H1 (cell line): ENCODE measurements around the gene RNF168. TPM values are rescaled to one million over a fixed set of nuclear protein-coding genes. Genes with fewer than 3 reads are reported as not detected.
A peak's percentile ranks its signal among the peaks of the same experiment; 100 is the strongest.

Source experiments
- CTCF ChIA-PET: fragments of 300-600 bp; sonication (Branson Sonifier 250); formaldehyde crosslinking; loops from one replicate; lab custom pipeline; 2021; ENCODE audit not compliant: partially characterized antibody; lab: Charles Lee
- POLR2A ChIA-PET: fragments of 300-600 bp; sonication (Branson Sonifier 250); formaldehyde crosslinking; loops from one replicate; lab custom pipeline; 2021; ENCODE audit warnings: inconsistent platforms; ENCODE audit not compliant: partially characterized antibody; lab: Charles Lee
- DNase-seq, 2 experiments: peaks; one replicate each; pipeline versions ENCODE4 v3.0.0 to v3.0.0-alpha.2; 2010 to 2022; ENCODE audit warnings: low spot score in 2 of 2, low read depth in 1 of 2, mixed read lengths in 1 of 2
- FAIRE-seq: peaks from 2 replicates; lab custom pipeline; 2011; peaks lifted over from hg19 to GRCh38; lab: Jason Lieb, UNC
- H2AFZ ChIP-seq: 2 replicates; pipeline ENCODE4 v1.8.1; 2012; ENCODE audit warnings: low read length, inconsistent platforms
- H2AK5ac ChIP-seq: 2 replicates; pipeline ENCODE4 v1.6.1; 2013; ENCODE audit warnings: low read depth, low read length
- H2BK120ac ChIP-seq: replicated peaks from 2 replicates; pipeline ENCODE3; 2013; ENCODE audit warnings: low read depth, low read length, inconsistent platforms
- H2BK12ac ChIP-seq: 2 replicates; pipeline ENCODE4 v1.6.1; 2013; ENCODE audit warnings: low read depth, low read length
- H2BK15ac ChIP-seq: 2 replicates; pipeline ENCODE4 v1.6.1; 2013; ENCODE audit warnings: low read length
- H2BK20ac ChIP-seq: 2 replicates; pipeline ENCODE4 v1.6.1; 2013; ENCODE audit warnings: low read length
- H2BK5ac ChIP-seq: 2 replicates; pipeline ENCODE4 v1.6.1; 2013; ENCODE audit warnings: low read depth, low read length
- H3K14ac ChIP-seq: 2 replicates; pipeline ENCODE4 v1.6.1; 2013; ENCODE audit warnings: inconsistent platforms; ENCODE audit not compliant: insufficient read length
- H3K18ac ChIP-seq: 2 replicates; pipeline ENCODE4 v1.6.1; 2013; ENCODE audit warnings: low read length; ENCODE audit errors: extremely low read depth
- H3K23ac ChIP-seq: 2 replicates; pipeline ENCODE4 v1.6.1; 2013; ENCODE audit warnings: inconsistent platforms; ENCODE audit not compliant: insufficient read length
- H3K23me2 ChIP-seq: 2 replicates; pipeline ENCODE4 v1.6.1; 2013; ENCODE audit warnings: low read depth, low read length
- H3K27ac ChIP-seq: 2 replicates; pipeline ENCODE4 v1.6.1; 2011; ENCODE audit warnings: low read depth, low read length, inconsistent platforms
- H3K27me3 ChIP-seq, 4 experiments: replicated peaks in 1 of 4; 1 replicate in 1 of 4; 2 replicates in 3 of 4; pipeline versions ENCODE4 v1.6.1 to v1.8.1; 2011 to 2013; ENCODE audit warnings: low read length in 3 of 4, mild to moderate bottlenecking in 3 of 4, inconsistent platforms in 2 of 4, mixed read lengths in 2 of 4, moderate library complexity in 1 of 4; ENCODE audit not compliant: control insufficient read depth in 3 of 4, insufficient read depth in 3 of 4; ENCODE audit errors: extremely low read depth in 1 of 4
- H3K36me3 ChIP-seq, 4 experiments: 2 replicates each; pipeline versions ENCODE4 v1.6.1 to v1.8.1; 2011 to 2013; ENCODE audit warnings: mild to moderate bottlenecking in 4 of 4, low read length in 3 of 4, moderate library complexity in 2 of 4, control low read depth in 1 of 4, inconsistent platforms in 1 of 4; ENCODE audit not compliant: insufficient read depth in 4 of 4, control insufficient read depth in 2 of 4
- H3K4ac ChIP-seq: replicated peaks from 2 replicates; pipeline ENCODE3; 2013; ENCODE audit warnings: low read length, low read depth, mixed read lengths, inconsistent platforms; ENCODE audit not compliant: insufficient read length
- H3K4me1 ChIP-seq, 4 experiments: replicated peaks in 1 of 4; 1 replicate in 1 of 4; 2 replicates in 3 of 4; pipeline versions ENCODE4 v1.6.1 to v1.8.1; 2011 to 2013; ENCODE audit warnings: low read length in 3 of 4, inconsistent platforms in 2 of 4, mixed read lengths in 1 of 4; ENCODE audit not compliant: insufficient read depth in 4 of 4, control insufficient read depth in 3 of 4
- H3K4me2 ChIP-seq, 2 experiments: 2 replicates each; pipeline versions ENCODE4 v1.6.1 to v1.8.1; 2011 to 2013; ENCODE audit warnings: low read depth in 2 of 2, low read length in 2 of 2, control low read depth in 1 of 2, inconsistent platforms in 1 of 2, mild to moderate bottlenecking in 1 of 2; ENCODE audit not compliant: insufficient read depth in 1 of 2
- H3K4me3 ChIP-seq, 4 experiments: fragments of 200-600, 300-600 bp in 1 of 4; sonication (generic), shearing (Covaris generic), sonication (Bioruptor Twin) in 1 of 4; 2 replicates each; pipeline versions ENCODE4 v1.5.1 to v1.8.1; 2011 to 2016; ENCODE audit warnings: low read length in 4 of 4, low read depth in 3 of 4, control low read depth in 2 of 4, inconsistent platforms in 2 of 4, mild to moderate bottlenecking in 2 of 4, mixed read lengths in 1 of 4, moderate library complexity in 1 of 4; ENCODE audit not compliant: insufficient read depth in 2 of 4; ENCODE audit errors: extremely low read depth in 1 of 4
- H3K56ac ChIP-seq: replicated peaks from 2 replicates; pipeline ENCODE3; 2013; ENCODE audit warnings: low read depth, mild to moderate bottlenecking, mixed read lengths, low read length, inconsistent platforms; ENCODE audit not compliant: insufficient read length
- H3K79me1 ChIP-seq: 2 replicates; pipeline ENCODE4 v1.6.1; 2013; ENCODE audit warnings: low read depth, low read length, control low read depth
- H3K79me2 ChIP-seq, 2 experiments: 2 replicates each; pipeline versions ENCODE4 v1.6.1 to v1.8.1; 2012 to 2013; ENCODE audit warnings: low read length in 2 of 2, mild to moderate bottlenecking in 2 of 2, inconsistent platforms in 1 of 2; ENCODE audit not compliant: insufficient read depth in 2 of 2, control insufficient read depth in 1 of 2
- H3K9ac ChIP-seq, 4 experiments: replicated peaks in 1 of 4; 1 replicate in 1 of 4; 2 replicates in 3 of 4; pipeline versions ENCODE4 v1.6.1 to v1.8.1; 2011 to 2013; ENCODE audit warnings: low read depth in 3 of 4, low read length in 3 of 4, control low read depth in 2 of 4, mild to moderate bottlenecking in 2 of 4, moderate library complexity in 2 of 4, inconsistent platforms in 1 of 4; ENCODE audit errors: extremely low read depth in 1 of 4
- H3K9me3 ChIP-seq, 2 experiments: 2 replicates each; pipeline versions ENCODE4 v1.6.1 to v1.8.1; 2012 to 2013; ENCODE audit warnings: mild to moderate bottlenecking in 2 of 2, moderate library complexity in 2 of 2, control low read depth in 1 of 2, inconsistent platforms in 1 of 2, low read depth in 1 of 2, low read length in 1 of 2, mixed read lengths in 1 of 2; ENCODE audit not compliant: insufficient read depth in 2 of 2
- H4K20me1 ChIP-seq, 2 experiments: replicated peaks in 1 of 2; 2 replicates each; pipeline versions ENCODE3 to v1.8.1; 2011 to 2013; ENCODE audit warnings: inconsistent platforms in 2 of 2, low read length in 2 of 2, mild to moderate bottlenecking in 1 of 2; ENCODE audit not compliant: insufficient read depth in 2 of 2, control insufficient read depth in 1 of 2
- H4K5ac ChIP-seq: 2 replicates; pipeline ENCODE4 v1.6.1; 2013; ENCODE audit warnings: low read length, low read depth, mixed read lengths, inconsistent platforms; ENCODE audit not compliant: insufficient read length
- H4K8ac ChIP-seq: 2 replicates; pipeline ENCODE4 v1.8.0; 2013; ENCODE audit warnings: mild to moderate bottlenecking, moderate library complexity, low read length, inconsistent platforms; ENCODE audit not compliant: insufficient read depth; ENCODE audit errors: extremely low read depth
- H4K91ac ChIP-seq: replicated peaks from 2 replicates; pipeline ENCODE3; 2013; ENCODE audit warnings: low read length, mixed read lengths, inconsistent platforms; ENCODE audit not compliant: insufficient read length
- ASH2L ChIP-seq: fragments of 200-600, 300-600 bp; sonication (generic); IDR thresholded peaks from one replicate; pipeline ENCODE4 v1.7.1; 2017; ENCODE audit warnings: low read length
- BACH1 ChIP-seq: IDR thresholded peaks from 2 replicates; pipeline ENCODE4 v1.6.1; 2012; ENCODE audit warnings: low read length, improper control_type of control experiment
- KDM5A ChIP-seq: fragments of 200-600 bp; IDR thresholded peaks from 2 replicates; pipeline ENCODE4 v1.7.1; 2012; ENCODE audit warnings: mild to moderate bottlenecking, low read length, inconsistent platforms, mixed read lengths
- RNF2 ChIP-seq: fragments of 200-900, 300-1000 bp; sonication (generic); IDR thresholded peaks from 2 replicates; pipeline ENCODE4 v1.7.1; 2016; ENCODE audit warnings: borderline replicate concordance, low read depth, mild to moderate bottlenecking, antibody characterized with exemption, low read length; ENCODE audit not compliant: poor library complexity, severe bottlenecking; ENCODE audit errors: missing control alignments
- SAP30 ChIP-seq: fragments of 300-600 bp; sonication (generic); IDR thresholded peaks from 2 replicates; pipeline ENCODE4 v1.7.1; 2012; ENCODE audit warnings: low read length, moderate library complexity, mild to moderate bottlenecking, inconsistent platforms; ENCODE audit not compliant: insufficient read depth, insufficient replicate concordance
- WGBS, 2 experiments: shearing (Covaris generic) in 1 of 2; methylation state at CpG; one replicate each; pipeline versions ENCODE4 v1.1.6 to v1.1.7; 2013 to 2015; ENCODE audit warnings: low lambda C conversion rate in 2 of 2, mixed read lengths in 2 of 2, inconsistent platforms in 1 of 2, low coverage in 1 of 2, missing lambda C conversion rate in 1 of 2; ENCODE audit not compliant: insufficient replicate concordance in 2 of 2, insufficient coverage in 1 of 2, insufficient read length in 1 of 2; ENCODE audit errors: extremely low coverage in 1 of 2, missing lambda C conversion rate in 1 of 2; 5-methylcytosine and 5-hydroxymethylcytosine counted together
- polyA plus RNA-seq, 7 experiments: library from polyadenylated mRNA; depleted of rRNA in 3 of 7; stranded (reverse) in 5 of 7; unstranded in 2 of 7; fragments of >200 nt in 5 of 7; fragments of 200-250 nt in 2 of 7; gene quantifications; 1 replicate in 5 of 7; 2 replicates in 1 of 7; 4 replicates in 1 of 7; pipeline versions ENCODE4 v1.2.1 to v1.2.3, GENCODE V29; 2011 to 2013; ENCODE audit warnings: missing spikeins in 2 of 7, mixed read lengths in 2 of 7
- total RNA-seq: library from RNA; stranded (reverse); fragmentation: NEBNext Ultra II Directional; extraction: Animal tissue kit (Norgen Biotek cat#: 25700); gene quantifications from 2 replicates; pipeline ENCODE4 v1.2.1, GENCODE V29; 2021
- TF ChIP-seq, protein P1 (sequence below): IDR thresholded peaks from 2 replicates; pipeline ENCODE4 v1.6.1; 2012; ENCODE audit warnings: inconsistent platforms

Gene RNF168
- total and polyA plus RNA-seq, 2 of the 8 experiments (the other 6 are each of a cell fraction or from before 2014, with no cell fraction given), result 6.3 to 63.5 TPM

DNA sequence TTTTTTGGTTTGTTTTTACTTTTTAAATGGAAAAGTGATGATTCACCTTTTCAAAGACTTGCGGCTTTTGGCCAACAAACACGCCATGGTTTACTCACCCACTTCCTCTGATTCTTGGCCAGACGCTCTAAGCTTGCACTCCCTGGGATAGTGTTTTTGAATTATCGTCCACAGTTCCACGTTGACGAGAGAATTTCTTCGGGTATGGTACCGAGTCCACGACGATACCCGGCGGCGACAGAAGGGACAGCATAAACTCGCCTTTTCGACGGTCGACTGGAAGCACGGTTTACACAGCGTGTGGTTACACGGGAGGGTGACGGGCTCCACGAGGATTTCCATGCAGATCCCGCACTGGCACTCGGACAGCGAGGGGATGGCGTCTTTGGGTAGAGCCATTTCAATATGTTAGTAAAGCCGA, 783 bp downstream of the RNF168 start:
- Histone ChIP-seq H3K4me1 (peaks cover 0 to 7% (median 3%) of the 10 kb centered on the region in 4 experiments; a peak in 5 of 7 replicates), H2BK120ac (peak overlapping the region; percentile 57), H3K79me1 (peaks cover 7% of the 10 kb centered on the region; the same call in 1 of the 2 replicates), H3K79me2 (peaks cover 38 to 53% of the 10 kb centered on the region in 2 experiments), H3K4ac (peak overlapping the region; percentile 47), H3K23ac (peak overlapping the region; percentile 77), H2BK5ac (peak overlapping the region; percentile 92), H3K9me3 (no peaks in the 10 kb centered on the region), H3K4me3 (peak overlapping the region; percentile 92 to 99 (median 98)), H2BK12ac (peak overlapping the region; percentile 88), H3K23me2 (peaks cover 14% of the 10 kb centered on the region), H3K18ac (0 out of 2 replicates have a peak overlapping the region, but pooled peaks have one; percentile 41), H3K27me3 (no peaks in the 10 kb centered on the region), H2BK15ac (no peak overlapping the region), H2BK20ac (no peak overlapping the region), H3K56ac (peak overlapping the region; percentile 83), H3K4me2 (peak overlapping the region; percentile 89 to 91), H3K9ac (peak overlapping the region; percentile 61 to 93 (median 77)), H3K14ac (peak overlapping the region; percentile 72), H4K20me1 (peaks cover 2 to 8% of the 10 kb centered on the region in 2 experiments), H2AK5ac (0 out of 2 replicates have a peak overlapping the region, but pooled peaks have one; percentile 94), H4K5ac (no peak overlapping the region), H3K36me3 (0 out of 8 replicates have a peak, but pooled peaks cover 0 to 2% (median 0%) of the 10 kb centered on the region in 4 experiments), H4K8ac (no peak overlapping the region; the same call in 1 of the 2 replicates), H3K27ac (peak overlapping the region; percentile 61; the same call in 1 of the 2 replicates), H2AFZ (no peak overlapping the region; the same call in 1 of the 2 replicates), H4K91ac (peak overlapping the region; percentile 85)
- POLR2A ChIA-PET, result interaction anchor here (2.3 kb wide), 1 partner anchor 15 kb away, joined by 7 read pairs; no protein-coding TSS in a partner anchor
- 1% methylated on average over 27 of the region's 27 CpGs; no CpG with 5 or more reads in 1 of the 2 experiments for WGBS, 2 experiments
- FAIRE-seq, result no peak
- CTCF ChIA-PET, result interaction anchor here (0.6 kb wide), 1 partner anchor 312 kb away, joined by 3 read pairs; no protein-coding TSS in a partner anchor
- DNase-seq, result no peak
- TF ChIP-seq ASH2L, result peak; percentile 11
- peak; percentile 81 for TF ChIP-seq SAP30
- no peak for TF ChIP-seq KDM5A
- no peak for TF ChIP-seq RNF2
- TF ChIP-seq BACH1, result peak; percentile 66
- TF ChIP-seq, protein P1, sequence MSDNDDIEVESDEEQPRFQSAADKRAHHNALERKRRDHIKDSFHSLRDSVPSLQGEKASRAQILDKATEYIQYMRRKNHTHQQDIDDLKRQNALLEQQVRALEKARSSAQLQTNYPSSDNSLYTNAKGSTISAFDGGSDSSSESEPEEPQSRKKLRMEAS, result 0 out of 2 replicates have a peak, but pooled peaks have one; percentile 23
